Measurements from ENCODE around the gene MORF4L2. TPM values are rescaled to one million over a fixed set of nuclear protein-coding genes. Genes with fewer than 3 reads are reported as not detected.

The MORF4L2 gene
- total RNA-seq, 3 donors from 2014 or later (not counting 1 experiment from before 2014, with no cell fraction given): 136 to 227 (median 141) TPM

GRCh38 chrX:103730796-103731493, 44.4 kb upstream of the MORF4L2 start:
- WGBS (ENCODE audit: insufficient coverage): 70% methylated on average over 5 of the region's 8 CpGs
- Mint-ChIP-seq H3K36me3 (no peaks in the 10 kb centered on the region), H3K4me1 (peaks cover 8 to 14% of the 10 kb centered on the region in 2 donors), H3K27ac (peak overlapping the region in 1 of 2 donors; percentile 17), H3K9me3 (no peaks in the 10 kb centered on the region), H3K27me3 (ENCODE audit: low read depth in 2 of 2) (peaks cover 3 to 14% of the 10 kb centered on the region in 2 donors), H3K4me3 (no peak overlapping the region)
- Histone ChIP-seq H3K27ac (ENCODE audit: low read length) (no peak overlapping the region), H3K4me3 (ENCODE audit: low read length) (no peak overlapping the region), H3K36me3 (ENCODE audit: control insufficient read depth, insufficient read depth, low read length) (no peaks in the 10 kb centered on the region), H3K9me3 (ENCODE audit: control insufficient read depth, insufficient read depth, low read length) (no peaks in the 10 kb centered on the region), H3K4me1 (ENCODE audit: control insufficient read depth, insufficient read depth, low read length) (peaks cover 4% of the 10 kb centered on the region), H3K27me3 (ENCODE audit: control insufficient read depth, insufficient read depth, low read length) (no peaks in the 10 kb centered on the region)
- DNase-seq (no peak), ATAC-seq (no peak)
- no peak for TF ChIP-seq CTCF (IDR thresholded peaks at IDR 0.05)
- intact Hi-C loops (cut with micrococcal nuclease): no loop called here

GRCh38 chrX:103730147-103730795, 43.8 kb upstream of the MORF4L2 start:
- no peak for DNase-seq
- H3K36me3 ChIP-seq (ENCODE audit: control insufficient read depth, insufficient read depth, low read length): no peaks in the 10 kb centered on the region
- WGBS (ENCODE audit: insufficient coverage): 100% methylated on average over 1 of the region's 3 CpGs
- Mint-ChIP-seq H3K4me1 (peaks cover 8 to 14% of the 10 kb centered on the region in 2 donors), H3K27ac (peak overlapping the region in 1 of 2 donors; percentile 17), H3K27me3 (ENCODE audit: low read depth in 2 of 2) (peaks cover 3 to 14% of the 10 kb centered on the region in 2 donors), H3K9me3 (no peaks in the 10 kb centered on the region), H3K4me3 (no peak overlapping the region), H3K36me3 (no peaks in the 10 kb centered on the region)
- intact Hi-C loops (cut with micrococcal nuclease): no loop called here
- no peak overlapping the region for H3K4me3 ChIP-seq (ENCODE audit: low read length)
- peaks cover 4% of the 10 kb centered on the region for H3K4me1 ChIP-seq (ENCODE audit: control insufficient read depth, insufficient read depth, low read length)
- H3K27ac ChIP-seq (ENCODE audit: low read length): no peak overlapping the region
- peak in 1 of 3 donors; percentile 38 for ATAC-seq
- no peak for TF ChIP-seq CTCF (IDR thresholded peaks at IDR 0.05)
- no peaks in the 10 kb centered on the region for H3K27me3 ChIP-seq (ENCODE audit: control insufficient read depth, insufficient read depth, low read length)
- no peaks in the 10 kb centered on the region for H3K9me3 ChIP-seq (ENCODE audit: control insufficient read depth, insufficient read depth, low read length)

- Mint-ChIP-seq H3K4me1 (peaks cover 8 to 14% of the 10 kb centered on the region in 2 donors), H3K27me3 (ENCODE audit: low read depth in 2 of 2) (peaks cover 3 to 14% of the 10 kb centered on the region in 2 donors), H3K4me3 (no peak overlapping the region), H3K36me3 (no peaks in the 10 kb centered on the region), H3K9me3 (no peaks in the 10 kb centered on the region), H3K27ac (no peak overlapping the region)
- no peak overlapping the region for H3K4me3 ChIP-seq (ENCODE audit: low read length)
- WGBS (ENCODE audit: insufficient coverage): 76% methylated on average over 4 of the region's 5 CpGs
- H3K27me3 ChIP-seq (ENCODE audit: control insufficient read depth, insufficient read depth, low read length): no peaks in the 10 kb centered on the region
- no peak overlapping the region for H3K27ac ChIP-seq (ENCODE audit: low read length)
- intact Hi-C loops (cut with micrococcal nuclease): no loop called here
- H3K9me3 ChIP-seq (ENCODE audit: control insufficient read depth, insufficient read depth, low read length): no peaks in the 10 kb centered on the region
- DNase-seq (no peak), ATAC-seq (no peak)
- H3K36me3 ChIP-seq (ENCODE audit: control insufficient read depth, insufficient read depth, low read length): no peaks in the 10 kb centered on the region
- H3K4me1 ChIP-seq (ENCODE audit: control insufficient read depth, insufficient read depth, low read length): peaks cover 4% of the 10 kb centered on the region
- no peak for TF ChIP-seq CTCF (IDR thresholded peaks at IDR 0.05)
Measured at GRCh38 chrX:103729015-103729414, 42.5 kb upstream of the MORF4L2 start.

Data from natural killer cell (primary cell).